ENCODE measurements around the gene C20orf144.

C20orf144 gene

GRCh38 chr20:33650111-33650752 lies 11.9 kb upstream of the C20orf144 start:
- no peak for ATAC-seq

- no peak for ATAC-seq
These were observed 11.2 kb upstream of the C20orf144 start for GRCh38 chr20:33650753-33651561.

- ATAC-seq, result no peak
These were observed 10.5 kb upstream of the C20orf144 start for GRCh38 chr20:33651562-33652048.

- ATAC-seq, result no peak
These were observed 8.8 kb upstream of the C20orf144 start for GRCh38 chr20:33653218-33653899.

GRCh38 chr20:33653900-33654596 lies 8.1 kb upstream of the C20orf144 start:
- no peak for ATAC-seq

GRCh38 chr20:33654680-33655161 lies 7.4 kb upstream of the C20orf144 start:
- ATAC-seq, result no peak

GRCh38 chr20:33655164-33655563 lies 7.0 kb upstream of the C20orf144 start:
- ATAC-seq, result no peak

GRCh38 chr20:33656010-33656782 lies 5.9 kb upstream of the C20orf144 start:
- no peak for ATAC-seq

GRCh38 chr20:33656783-33657703 lies 5.1 kb upstream of the C20orf144 start:
- no peak for ATAC-seq

GRCh38 chr20:33657704-33658095 lies 4.4 kb upstream of the C20orf144 start:
- no peak for ATAC-seq

GRCh38 chr20:33658510-33658909 lies 3.6 kb upstream of the C20orf144 start:
- no peak for ATAC-seq

- no peak for ATAC-seq
These were observed 3.2 kb upstream of the C20orf144 start for GRCh38 chr20:33658929-33659328.

- ATAC-seq, result no peak
These were observed 2.6 kb upstream of the C20orf144 start for GRCh38 chr20:33659341-33660034.

GRCh38 chr20:33660035-33660684 lies 2.0 kb upstream of the C20orf144 start:
- ATAC-seq, result no peak

- ATAC-seq, result no peak
These were observed 1.5 kb upstream of the C20orf144 start for GRCh38 chr20:33660685-33661058.

GRCh38 chr20:33663161-33664084 lies 1.3 kb downstream of the C20orf144 start:
- ATAC-seq, result peak; percentile 69 to 73

- no peak for ATAC-seq
These were observed 2.1 kb downstream of the C20orf144 start for GRCh38 chr20:33664085-33664761.

- no peak for ATAC-seq
These were observed 2.6 kb downstream of the C20orf144 start for GRCh38 chr20:33664762-33665144.
